Measurements from ENCODE around the gene SAMSN1.

- TF ChIP-seq USF2 (IDR thresholded peaks at IDR 0.05; ENCODE audit: borderline replicate concordance, low read depth, low read length) (no peak), CTCF (IDR thresholded peaks at IDR 0.05) (no peak), EP300 (IDR thresholded peaks at IDR 0.05; ENCODE audit: borderline replicate concordance in 1 of 2, low read depth in 1 of 2, low read length in 1 of 2) (no peak), USF1 (IDR thresholded peaks at IDR 0.05; ENCODE audit: borderline replicate concordance, low read depth) (no peak)
Observed at GRCh38 chr21:14453339-14454015, 92.6 kb downstream of the SAMSN1 start.

Measured in SK-N-SH (cell line).